ENCODE results near the gene ZFP36L1. TPM values are rescaled to one million over a fixed set of nuclear protein-coding genes. Genes with fewer than 3 reads are reported as not detected.

The ZFP36L1 gene
- total RNA-seq, 4 donors from 2014 or later, result 170 to 564 (median 315) TPM

GRCh38 chr14:68772761-68773381 is 20.0 kb downstream of the ZFP36L1 start:
- peak in 1 of 2 donors; percentile 10 for DNase-seq
- peak overlapping the region in 1 of 2 donors; percentile 57 for H3K27ac ChIP-seq
- no peak overlapping the region for H3K4me3 ChIP-seq
- TF ChIP-seq, protein P1, sequence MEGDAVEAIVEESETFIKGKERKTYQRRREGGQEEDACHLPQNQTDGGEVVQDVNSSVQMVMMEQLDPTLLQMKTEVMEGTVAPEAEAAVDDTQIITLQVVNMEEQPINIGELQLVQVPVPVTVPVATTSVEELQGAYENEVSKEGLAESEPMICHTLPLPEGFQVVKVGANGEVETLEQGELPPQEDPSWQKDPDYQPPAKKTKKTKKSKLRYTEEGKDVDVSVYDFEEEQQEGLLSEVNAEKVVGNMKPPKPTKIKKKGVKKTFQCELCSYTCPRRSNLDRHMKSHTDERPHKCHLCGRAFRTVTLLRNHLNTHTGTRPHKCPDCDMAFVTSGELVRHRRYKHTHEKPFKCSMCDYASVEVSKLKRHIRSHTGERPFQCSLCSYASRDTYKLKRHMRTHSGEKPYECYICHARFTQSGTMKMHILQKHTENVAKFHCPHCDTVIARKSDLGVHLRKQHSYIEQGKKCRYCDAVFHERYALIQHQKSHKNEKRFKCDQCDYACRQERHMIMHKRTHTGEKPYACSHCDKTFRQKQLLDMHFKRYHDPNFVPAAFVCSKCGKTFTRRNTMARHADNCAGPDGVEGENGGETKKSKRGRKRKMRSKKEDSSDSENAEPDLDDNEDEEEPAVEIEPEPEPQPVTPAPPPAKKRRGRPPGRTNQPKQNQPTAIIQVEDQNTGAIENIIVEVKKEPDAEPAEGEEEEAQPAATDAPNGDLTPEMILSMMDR (IDR thresholded peaks at IDR 0.05), result no peak
- no peaks in the 10 kb centered on the region for H3K9me3 ChIP-seq
- H3K27me3 ChIP-seq, result no peaks in the 10 kb centered on the region
- no peaks in the 10 kb centered on the region for H3K36me3 ChIP-seq
- intact Hi-C loops (cut with DNase I; ENCODE audit: low total_unique reads), result no loop called here
- H3K4me1 ChIP-seq, result no peaks in the 10 kb centered on the region

GRCh38 chr14:68771631-68772030 is 21.2 kb downstream of the ZFP36L1 start:
- Histone ChIP-seq H3K4me3 (no peak overlapping the region), H3K36me3 (no peaks in the 10 kb centered on the region), H3K27me3 (no peaks in the 10 kb centered on the region), H3K9me3 (no peaks in the 10 kb centered on the region), H3K4me1 (no peaks in the 10 kb centered on the region), H3K27ac (peak overlapping the region; percentile 37 to 57)
- TF ChIP-seq, protein P1 (IDR thresholded peaks at IDR 0.05), result no peak
- no peak for TF ChIP-seq POLR2A (IDR thresholded peaks at IDR 0.05)
- intact Hi-C loops (cut with DNase I; ENCODE audit: low total_unique reads), result no loop called here
- no peak for DNase-seq

DNA sequence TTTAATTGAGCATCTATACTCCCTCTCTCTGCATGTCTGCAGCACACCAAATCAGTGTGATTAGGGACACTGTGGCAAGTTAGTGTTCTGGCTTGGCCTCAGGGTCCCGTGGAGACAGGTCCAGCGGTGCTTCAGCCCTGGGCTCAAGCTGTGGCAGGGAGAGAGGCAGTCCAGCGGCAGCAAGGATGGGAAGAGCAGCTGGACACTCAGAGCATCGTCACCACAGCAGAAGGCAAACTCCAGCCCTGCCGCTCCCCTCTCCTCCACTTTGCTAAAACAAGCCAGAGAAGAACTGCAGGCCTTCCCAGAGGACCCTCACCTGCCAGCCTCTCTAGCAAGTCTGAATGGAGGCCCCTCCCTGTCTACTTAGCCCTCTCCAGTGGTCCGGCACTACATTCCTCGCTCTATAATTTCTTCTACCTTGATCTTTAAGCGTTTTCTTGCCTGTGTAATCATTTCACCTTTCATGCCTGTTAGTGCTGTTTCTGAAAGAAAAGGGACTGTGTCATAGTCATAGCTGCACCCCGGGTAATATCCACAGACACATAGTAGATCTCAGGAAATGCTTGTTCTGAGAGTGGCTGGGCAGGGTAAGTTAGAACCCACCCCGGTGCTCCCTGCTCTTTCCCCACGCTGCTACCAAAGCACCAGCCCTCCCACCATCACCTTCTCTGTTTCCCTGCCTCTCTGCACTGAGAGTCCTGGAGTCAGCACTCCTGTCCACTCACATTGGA is 22.1 kb downstream of the ZFP36L1 start:
- peak overlapping the region in 1 of 2 donors; percentile 57 for H3K27ac ChIP-seq
- no peaks in the 10 kb centered on the region for H3K4me1 ChIP-seq
- no peak overlapping the region for H3K4me3 ChIP-seq
- H3K9me3 ChIP-seq, result no peaks in the 10 kb centered on the region
- intact Hi-C loops (cut with DNase I; ENCODE audit: low total_unique reads), result no loop called here
- H3K36me3 ChIP-seq, result no peaks in the 10 kb centered on the region
- TF ChIP-seq, protein P1 (IDR thresholded peaks at IDR 0.05), result no peak
- TF ChIP-seq POLR2A (IDR thresholded peaks at IDR 0.05), result no peak
- no peak for DNase-seq
- no peaks in the 10 kb centered on the region for H3K27me3 ChIP-seq

- intact Hi-C loops (cut with DNase I; ENCODE audit: low total_unique reads), result no loop called here
- Histone ChIP-seq H3K4me1 (no peaks in the 10 kb centered on the region), H3K36me3 (no peaks in the 10 kb centered on the region), H3K27ac (no peak overlapping the region), H3K4me3 (no peak overlapping the region), H3K9me3 (no peaks in the 10 kb centered on the region), H3K27me3 (no peaks in the 10 kb centered on the region)
- TF ChIP-seq POLR2A (IDR thresholded peaks at IDR 0.05), result no peak
- TF ChIP-seq, protein P1 (IDR thresholded peaks at IDR 0.05), result no peak
- no peak for DNase-seq
Measured at GRCh38 chr14:68770051-68770450, 22.8 kb downstream of the ZFP36L1 start.

GRCh38 chr14:68768316-68768715 is 24.6 kb downstream of the ZFP36L1 start:
- intact Hi-C loops (cut with DNase I; ENCODE audit: low total_unique reads), result no loop called here
- H3K4me3 ChIP-seq, result no peak overlapping the region
- H3K27ac ChIP-seq, result no peak overlapping the region
- H3K27me3 ChIP-seq, result no peaks in the 10 kb centered on the region
- DNase-seq, result no peak
- H3K4me1 ChIP-seq, result peaks cover 0 to 6% of the 10 kb centered on the region in 2 donors
- TF ChIP-seq POLR2A (IDR thresholded peaks at IDR 0.05), result no peak
- TF ChIP-seq, protein P1 (IDR thresholded peaks at IDR 0.05), result no peak
- no peaks in the 10 kb centered on the region for H3K9me3 ChIP-seq
- no peaks in the 10 kb centered on the region for H3K36me3 ChIP-seq
